ENCODE data around the gene CAB39.

DNA sequence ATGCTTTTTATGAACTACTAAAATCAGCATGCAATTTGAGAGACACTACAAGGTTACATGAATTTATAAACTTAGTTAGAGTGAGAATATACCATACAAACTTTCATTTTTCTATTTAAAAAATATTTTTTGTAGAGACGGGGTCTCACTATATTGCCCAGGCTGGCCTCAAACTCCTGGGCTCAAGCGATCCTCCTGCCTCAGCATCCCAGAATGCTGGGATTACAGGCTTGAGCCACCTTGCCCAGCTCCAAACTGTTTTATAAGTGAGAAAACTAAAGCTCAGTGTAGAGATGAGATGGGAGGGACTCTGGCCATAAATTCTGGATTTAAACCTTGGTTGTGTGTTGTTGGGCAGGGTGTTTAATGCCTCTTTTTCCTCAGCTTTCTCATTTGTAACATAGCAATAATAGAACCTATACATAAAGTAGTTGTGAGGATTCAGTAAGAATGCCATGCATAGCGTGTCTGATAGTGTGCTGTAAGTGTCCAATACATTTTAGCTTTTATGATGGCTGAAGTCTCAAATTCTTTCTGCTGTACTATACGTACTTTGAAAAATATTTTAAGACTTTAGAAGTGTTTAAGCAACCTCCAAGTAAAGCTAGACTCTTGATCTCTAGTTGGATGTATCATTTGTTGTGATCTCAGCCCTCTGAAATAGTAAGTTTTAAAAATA lies 9.7 kb downstream of the CAB39 start:
- TF ChIP-seq, protein P1, sequence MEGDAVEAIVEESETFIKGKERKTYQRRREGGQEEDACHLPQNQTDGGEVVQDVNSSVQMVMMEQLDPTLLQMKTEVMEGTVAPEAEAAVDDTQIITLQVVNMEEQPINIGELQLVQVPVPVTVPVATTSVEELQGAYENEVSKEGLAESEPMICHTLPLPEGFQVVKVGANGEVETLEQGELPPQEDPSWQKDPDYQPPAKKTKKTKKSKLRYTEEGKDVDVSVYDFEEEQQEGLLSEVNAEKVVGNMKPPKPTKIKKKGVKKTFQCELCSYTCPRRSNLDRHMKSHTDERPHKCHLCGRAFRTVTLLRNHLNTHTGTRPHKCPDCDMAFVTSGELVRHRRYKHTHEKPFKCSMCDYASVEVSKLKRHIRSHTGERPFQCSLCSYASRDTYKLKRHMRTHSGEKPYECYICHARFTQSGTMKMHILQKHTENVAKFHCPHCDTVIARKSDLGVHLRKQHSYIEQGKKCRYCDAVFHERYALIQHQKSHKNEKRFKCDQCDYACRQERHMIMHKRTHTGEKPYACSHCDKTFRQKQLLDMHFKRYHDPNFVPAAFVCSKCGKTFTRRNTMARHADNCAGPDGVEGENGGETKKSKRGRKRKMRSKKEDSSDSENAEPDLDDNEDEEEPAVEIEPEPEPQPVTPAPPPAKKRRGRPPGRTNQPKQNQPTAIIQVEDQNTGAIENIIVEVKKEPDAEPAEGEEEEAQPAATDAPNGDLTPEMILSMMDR (IDR thresholded peaks at IDR 0.05; ENCODE audit: poor library complexity, severe bottlenecking) = no peak
- TF ChIP-seq EZH2 (IDR thresholded peaks at IDR 0.05; ENCODE audit: borderline replicate concordance, insufficient read depth, low read length, poor library complexity, severe bottlenecking) = no peak
- no peak for TF ChIP-seq TAF1 (IDR thresholded peaks at IDR 0.05; ENCODE audit: low read depth)
- TF ChIP-seq, protein P2, sequence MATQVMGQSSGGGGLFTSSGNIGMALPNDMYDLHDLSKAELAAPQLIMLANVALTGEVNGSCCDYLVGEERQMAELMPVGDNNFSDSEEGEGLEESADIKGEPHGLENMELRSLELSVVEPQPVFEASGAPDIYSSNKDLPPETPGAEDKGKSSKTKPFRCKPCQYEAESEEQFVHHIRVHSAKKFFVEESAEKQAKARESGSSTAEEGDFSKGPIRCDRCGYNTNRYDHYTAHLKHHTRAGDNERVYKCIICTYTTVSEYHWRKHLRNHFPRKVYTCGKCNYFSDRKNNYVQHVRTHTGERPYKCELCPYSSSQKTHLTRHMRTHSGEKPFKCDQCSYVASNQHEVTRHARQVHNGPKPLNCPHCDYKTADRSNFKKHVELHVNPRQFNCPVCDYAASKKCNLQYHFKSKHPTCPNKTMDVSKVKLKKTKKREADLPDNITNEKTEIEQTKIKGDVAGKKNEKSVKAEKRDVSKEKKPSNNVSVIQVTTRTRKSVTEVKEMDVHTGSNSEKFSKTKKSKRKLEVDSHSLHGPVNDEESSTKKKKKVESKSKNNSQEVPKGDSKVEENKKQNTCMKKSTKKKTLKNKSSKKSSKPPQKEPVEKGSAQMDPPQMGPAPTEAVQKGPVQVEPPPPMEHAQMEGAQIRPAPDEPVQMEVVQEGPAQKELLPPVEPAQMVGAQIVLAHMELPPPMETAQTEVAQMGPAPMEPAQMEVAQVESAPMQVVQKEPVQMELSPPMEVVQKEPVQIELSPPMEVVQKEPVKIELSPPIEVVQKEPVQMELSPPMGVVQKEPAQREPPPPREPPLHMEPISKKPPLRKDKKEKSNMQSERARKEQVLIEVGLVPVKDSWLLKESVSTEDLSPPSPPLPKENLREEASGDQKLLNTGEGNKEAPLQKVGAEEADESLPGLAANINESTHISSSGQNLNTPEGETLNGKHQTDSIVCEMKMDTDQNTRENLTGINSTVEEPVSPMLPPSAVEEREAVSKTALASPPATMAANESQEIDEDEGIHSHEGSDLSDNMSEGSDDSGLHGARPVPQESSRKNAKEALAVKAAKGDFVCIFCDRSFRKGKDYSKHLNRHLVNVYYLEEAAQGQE (IDR thresholded peaks at IDR 0.05; ENCODE audit: borderline replicate concordance) = no peak
- no peak for TF ChIP-seq EP300 (conservative IDR thresholded peaks at IDR 0.05; ENCODE audit: poor library complexity, severe bottlenecking)
- TF ChIP-seq MXI1 (conservative IDR thresholded peaks at IDR 0.05; ENCODE audit: poor library complexity, severe bottlenecking) = no peak
- TF ChIP-seq POLR2AphosphoS5 (IDR thresholded peaks at IDR 0.05) = no peak

Measured in neural cell (in vitro differentiated cells).